NK-92 (cell line): ENCODE data around the gene C9orf85.

Source experiments
- DNase-seq: peaks from one replicate; lab custom pipeline; 2025; ENCODE audit not compliant: unreplicated experiment; lab: John Stamatoyannopoulos, UW

The C9orf85 gene

DNA sequence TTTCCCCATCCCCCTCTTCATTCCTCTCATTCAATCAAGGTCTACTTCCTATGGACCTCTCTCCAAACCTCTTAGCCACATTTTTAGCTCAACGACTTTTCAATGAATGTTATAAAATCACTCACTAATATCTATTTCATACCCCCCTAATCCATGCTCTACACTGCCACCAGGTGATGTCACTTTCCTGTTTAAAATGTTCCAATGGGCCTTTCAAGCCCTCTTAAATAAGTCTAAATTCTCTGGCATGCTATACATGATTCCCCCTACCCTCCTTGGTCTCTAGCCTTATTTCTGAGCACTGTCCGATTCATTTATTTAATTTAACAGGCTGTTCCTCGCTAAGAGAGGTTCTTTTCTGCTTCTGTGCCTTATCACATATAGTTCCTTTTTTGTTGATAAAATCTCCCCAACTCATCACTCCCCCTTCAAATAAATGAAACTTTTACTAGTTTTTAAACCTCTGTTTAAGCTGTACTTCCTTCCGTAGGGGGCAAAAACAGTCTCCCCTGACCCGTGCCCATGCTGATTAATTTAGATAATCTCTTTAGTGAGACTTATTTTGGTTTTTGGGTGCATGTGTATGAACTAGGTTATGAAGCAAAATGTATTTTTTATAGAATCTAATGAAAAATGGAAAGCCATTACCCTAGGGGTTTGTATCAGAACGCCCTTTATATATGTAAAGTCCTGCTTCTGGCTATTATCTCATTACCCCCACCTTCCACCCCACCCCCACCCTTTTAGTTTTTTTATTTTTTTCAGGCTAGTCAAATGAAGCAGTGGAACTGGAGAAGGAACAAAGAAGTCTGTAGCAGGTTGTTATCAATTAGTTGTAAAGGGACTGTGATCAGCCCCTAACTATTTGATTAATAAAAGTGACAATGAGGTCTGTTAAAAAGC is 9.5 kb upstream of the C9orf85 start:
- no peak for DNase-seq

GRCh38 chr9:71904076-71904475 is 7.4 kb upstream of the C9orf85 start:
- no peak for DNase-seq

- DNase-seq: no peak
Observed at GRCh38 chr9:71908825-71909224, 2.6 kb upstream of the C9orf85 start.

DNA sequence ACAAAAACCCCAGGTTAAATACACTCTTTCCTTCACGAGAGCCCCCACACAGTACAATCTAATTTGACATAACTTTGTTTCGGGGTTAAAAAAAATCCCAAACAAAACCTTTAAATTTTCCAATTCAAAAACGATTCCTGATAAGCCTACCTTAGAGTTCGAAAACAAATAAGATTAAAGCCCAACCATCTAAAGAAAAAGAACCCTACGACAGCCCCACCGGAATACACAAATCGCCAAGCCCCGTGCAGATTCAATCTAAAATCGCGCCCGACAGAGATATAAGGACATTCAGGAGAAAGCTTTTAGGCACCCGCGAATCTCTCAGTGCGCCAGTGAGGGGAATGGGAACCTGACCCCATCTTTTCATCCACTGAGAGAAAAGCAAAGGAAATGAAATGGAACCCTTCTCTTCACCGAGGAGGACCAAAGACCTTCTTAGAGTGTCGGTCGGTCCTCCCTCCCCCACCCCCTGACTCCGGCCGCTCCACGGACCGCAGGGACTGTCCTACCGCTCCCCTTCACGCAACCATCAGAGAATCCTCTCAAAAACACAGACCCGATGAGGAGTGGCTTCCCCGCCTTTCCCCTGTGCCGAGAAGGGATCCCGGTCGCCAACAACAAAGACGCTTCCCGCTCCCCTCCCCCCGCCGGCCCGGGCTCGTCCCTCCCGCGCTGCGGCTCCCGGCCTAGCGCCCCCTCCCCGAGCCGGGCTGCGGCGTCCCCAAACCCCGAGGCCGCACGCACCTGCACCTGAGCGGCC is 1.4 kb upstream of the C9orf85 start:
- DNase-seq: no peak

DNA sequence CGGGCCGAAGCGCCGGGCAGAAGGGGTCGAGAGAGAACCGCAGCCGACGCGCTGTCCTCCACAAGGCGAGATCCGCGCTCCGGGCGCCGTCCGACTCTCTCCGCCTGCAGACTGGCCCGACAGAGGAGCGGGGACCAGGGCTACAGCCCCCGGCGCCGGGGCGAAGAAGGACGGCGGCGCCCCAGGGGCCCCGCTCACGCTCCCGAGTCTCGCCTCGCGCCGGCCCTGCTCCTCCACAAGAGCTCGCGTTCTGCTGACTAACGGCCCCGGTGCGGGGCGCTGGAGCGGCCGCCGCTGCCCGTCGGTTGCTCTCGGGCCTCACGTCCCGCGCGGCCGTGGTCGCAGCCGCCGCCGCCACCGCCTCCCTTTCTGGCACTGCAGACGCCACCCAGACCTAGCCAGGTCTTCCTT is 784 bp upstream of the C9orf85 start:
- DNase-seq: no peak

- no peak for DNase-seq
Observed at GRCh38 chr9:71911908-71912335, 483 bp downstream of the C9orf85 start.

DNA sequence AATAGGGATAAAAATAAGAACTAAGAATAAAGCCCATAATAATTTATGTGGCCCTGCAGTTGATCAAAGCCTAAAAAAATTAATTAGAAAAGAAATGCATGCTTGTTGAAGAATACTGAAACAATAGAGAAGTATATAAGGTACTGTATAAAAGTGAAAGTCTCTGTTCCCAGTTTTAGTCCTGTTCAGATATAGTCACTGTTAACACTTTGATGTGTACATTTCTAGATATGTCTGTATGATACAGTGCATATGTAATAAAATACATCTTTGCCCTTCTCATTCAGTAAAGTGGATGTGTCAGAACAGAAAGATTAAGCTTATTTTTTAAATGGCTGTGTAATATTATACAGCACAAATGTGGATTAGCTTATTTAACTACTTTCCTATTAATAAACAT is 4.1 kb downstream of the C9orf85 start:
- DNase-seq: no peak

DNA sequence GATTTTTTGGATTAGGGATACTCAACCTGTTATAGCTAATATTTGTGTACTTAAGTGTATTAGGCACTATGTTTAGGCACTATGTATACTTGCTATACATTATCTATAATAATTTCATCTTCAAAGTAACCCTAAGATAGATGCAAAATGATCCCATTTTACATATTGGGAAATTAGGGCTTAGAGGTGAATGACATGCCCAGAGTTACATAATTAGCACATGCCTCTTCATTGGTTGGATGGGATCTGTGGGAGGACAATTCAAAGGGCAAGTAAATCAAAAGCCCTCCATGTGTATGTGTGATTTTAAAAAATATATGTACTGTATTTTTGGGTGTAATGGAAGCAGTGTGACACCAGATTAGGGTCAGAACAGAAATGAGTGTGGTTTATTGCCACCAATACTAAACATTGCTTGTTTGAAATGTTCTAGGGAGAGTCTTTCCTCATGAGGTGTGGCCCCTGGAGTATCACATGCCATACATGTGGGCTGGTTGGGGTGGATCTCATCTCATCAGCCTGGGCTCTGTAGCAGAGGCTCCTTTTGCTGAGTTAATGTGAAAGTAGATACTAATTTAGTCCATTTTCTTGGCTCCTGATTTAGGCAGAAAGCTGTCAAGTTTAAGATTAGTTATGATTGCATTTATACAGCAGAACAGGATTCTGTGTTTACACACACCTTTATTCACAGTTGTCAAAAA is 5.5 kb downstream of the C9orf85 start:
- no peak for DNase-seq

DNA sequence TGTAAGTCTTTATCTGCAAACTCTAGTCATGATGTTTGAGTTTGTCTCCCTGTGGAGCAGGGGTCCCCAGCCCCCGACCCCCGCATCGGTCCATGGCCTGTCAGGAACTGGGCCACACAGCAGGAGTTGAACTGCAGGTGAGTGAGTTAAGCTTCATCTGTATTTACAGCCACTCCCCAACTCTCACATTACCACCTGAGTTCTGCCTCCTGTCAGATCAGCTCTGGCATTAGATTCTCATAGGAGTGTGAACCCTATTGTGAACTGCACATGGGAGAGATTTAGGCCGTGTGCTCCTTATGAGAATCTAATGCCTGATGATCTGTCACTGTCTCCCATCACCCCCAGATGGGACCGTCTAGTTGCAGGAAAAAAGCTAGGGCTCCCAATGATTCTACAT is 7.0 kb downstream of the C9orf85 start:
- no peak for DNase-seq

DNA sequence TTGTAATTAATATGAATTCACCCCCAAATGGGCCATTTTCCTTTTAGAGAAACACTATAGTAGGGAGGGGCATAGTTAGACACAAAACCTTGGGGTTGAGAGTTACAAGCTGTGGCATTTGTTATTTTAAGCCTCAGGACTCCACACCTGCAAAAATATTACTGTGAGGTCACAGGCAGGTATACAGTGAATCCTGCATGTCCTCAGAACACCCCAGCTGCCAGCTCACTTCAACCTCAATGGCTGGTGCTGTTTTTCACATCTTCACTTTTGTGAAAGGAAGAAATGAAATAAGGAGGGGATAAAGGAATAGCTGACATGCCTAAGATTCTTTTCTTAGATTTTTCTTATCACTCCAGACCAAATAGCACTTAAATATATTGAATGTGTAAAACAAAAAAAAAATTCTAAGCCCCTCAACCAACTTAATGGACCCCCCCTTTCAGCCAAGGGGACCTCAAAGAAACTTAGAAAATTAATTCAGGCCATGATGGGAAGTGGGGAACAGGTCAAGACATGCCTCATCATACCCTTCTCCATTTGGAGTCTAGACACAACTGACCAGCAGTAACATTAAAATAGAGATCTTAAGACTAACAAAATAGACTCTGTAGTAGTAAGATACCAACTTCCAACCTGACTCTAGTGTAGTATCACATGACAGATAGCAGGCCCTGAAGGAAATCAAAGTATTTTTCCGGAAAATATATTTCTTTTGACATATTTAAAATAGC is 9.2 kb downstream of the C9orf85 start:
- no peak for DNase-seq

DNA sequence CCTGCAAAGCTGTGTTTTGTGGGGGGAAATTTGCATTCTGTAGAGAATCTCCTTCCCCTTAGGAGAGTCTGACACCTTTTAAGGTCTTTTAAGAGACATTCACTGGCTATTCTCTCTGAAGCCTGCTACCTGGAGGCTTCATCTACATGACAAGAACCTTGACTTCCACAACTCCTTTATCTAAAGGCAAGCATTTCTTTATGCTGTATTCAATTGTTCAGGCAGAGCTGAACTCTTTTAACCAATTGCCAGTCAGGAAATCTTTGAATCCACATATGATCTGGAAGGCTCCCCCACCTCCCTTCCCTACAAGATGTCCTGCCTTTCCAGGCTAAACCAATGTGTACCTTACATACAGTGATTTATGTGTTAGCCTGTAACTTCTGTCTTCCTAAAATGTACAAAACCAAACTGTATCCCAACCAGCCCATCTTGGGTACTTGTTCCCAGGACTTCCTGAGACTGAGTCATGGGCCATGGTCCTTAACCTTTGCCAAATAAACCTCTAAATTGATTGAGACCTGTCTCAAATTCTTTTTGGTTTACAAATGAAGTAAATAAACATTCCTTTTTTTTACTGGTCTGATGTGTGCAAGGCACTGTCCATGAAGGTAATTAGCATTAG is 9.9 kb downstream of the C9orf85 start:
- DNase-seq: no peak

GRCh38 chr9:71924576-71924975 is 13.1 kb downstream of the C9orf85 start:
- no peak for DNase-seq

- no peak for DNase-seq
Observed at GRCh38 chr9:71925834-71926233, 14.4 kb downstream of the C9orf85 start.

GRCh38 chr9:71928376-71928775 is 16.9 kb downstream of the C9orf85 start:
- DNase-seq: no peak

DNA sequence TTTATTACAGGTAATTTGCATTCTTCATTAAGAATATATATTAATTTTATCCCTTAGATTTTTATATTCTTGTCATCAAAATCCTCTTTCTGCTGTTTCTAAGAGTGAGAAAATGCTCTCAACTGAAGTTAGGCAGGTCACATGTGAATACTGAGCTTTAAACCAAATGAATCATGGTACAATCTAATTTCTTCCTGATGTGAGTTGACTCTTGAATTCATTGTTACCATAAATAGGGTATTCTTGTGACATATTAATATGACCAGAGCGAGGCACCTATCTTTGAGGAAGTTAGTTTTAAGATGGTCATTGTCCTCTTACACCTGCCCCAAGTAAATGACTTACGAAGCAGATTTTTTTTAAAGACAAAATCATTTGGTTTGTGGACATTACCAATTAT is 17.4 kb downstream of the C9orf85 start:
- no peak for DNase-seq

GRCh38 chr9:71929223-71929622 is 17.8 kb downstream of the C9orf85 start:
- no peak for DNase-seq

GRCh38 chr9:71929791-71930440 is 18.5 kb downstream of the C9orf85 start:
- no peak for DNase-seq

DNA sequence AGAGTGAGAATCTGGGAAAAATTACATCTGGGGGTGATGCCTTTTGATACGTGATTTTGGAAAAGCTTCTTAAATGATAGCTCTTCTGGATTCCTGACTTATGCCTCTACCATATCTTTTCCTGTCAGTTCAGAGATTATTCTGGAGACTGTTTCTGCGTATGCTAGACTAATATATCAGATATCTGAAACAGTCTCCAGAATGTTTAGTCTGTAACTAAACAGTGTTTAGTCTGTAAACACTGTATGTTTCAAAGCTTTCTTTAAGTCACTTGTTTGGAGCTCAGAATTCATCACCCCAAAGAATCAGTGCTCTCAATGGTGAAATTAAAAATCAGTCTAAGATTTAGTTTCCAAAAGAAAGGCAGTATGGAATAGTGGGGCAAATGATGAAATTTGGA is 19.7 kb downstream of the C9orf85 start:
- no peak for DNase-seq

DNA sequence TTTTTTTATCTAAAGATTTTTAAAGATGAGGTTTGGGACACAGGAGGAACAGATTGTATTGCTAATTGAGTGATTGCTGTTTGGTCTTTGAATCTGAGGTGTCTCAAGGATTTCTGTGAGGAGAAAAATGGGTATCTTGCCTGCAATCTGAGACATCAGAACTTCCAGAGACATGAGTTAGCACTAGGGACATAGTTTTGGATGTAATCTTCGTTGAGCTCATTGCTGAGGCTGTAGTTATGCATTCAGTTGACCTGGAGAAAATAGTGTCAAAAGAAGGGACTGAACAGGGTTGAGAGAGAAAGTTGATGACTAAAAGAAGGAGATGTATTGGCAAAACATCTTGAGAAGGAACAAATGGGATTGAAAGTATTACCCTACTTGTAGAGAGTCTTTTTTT is 24.6 kb downstream of the C9orf85 start:
- no peak for DNase-seq

GRCh38 chr9:71937070-71937625 is 25.7 kb downstream of the C9orf85 start:
- no peak for DNase-seq
